Heart left ventricle (tissue), 13 donors: ENCODE measurements around the gene ZNF366.

ENCODE experiments used
- POLR2A ChIP-seq, 2 donors: fragments of 450-650 bp; IDR thresholded peaks; one replicate each; pipeline ENCODE4 v1.6.1; 2017; ENCODE audit warnings: antibody characterized with exemption in 2 of 2, mild to moderate bottlenecking in 2 of 2, moderate library complexity in 2 of 2
- TF ChIP-seq, protein P1 (sequence below), 12 donors: fragments of 200-600 bp; sonication (generic) in 4 of 12; IDR thresholded peaks; one replicate each; pipeline versions ENCODE4 v1.5.0 to v1.8.0; 2018 to 2022; ENCODE audit warnings: antibody characterized with exemption in 12 of 12, mild to moderate bottlenecking in 5 of 12
- donor health status: ischemic (EF 13 %, LVEDD 7.1; RV severe dilation, severe dysfunction).
- donor health status: DM: no; HTN: yes; CAD: no.
- donor health status: DM: no; HTN: no; CAD: no.
- donor health status: ischemic (EF 25% LVEDD 6.9; RV normal size, moderate dysfunction).
- donor health status: ischemic (EF 25% LVEDD 5.7; RV mildly dilated, moderate dysfunction).
- donor health status: ischemic (EF 35%, LVEDD 5.7; RV mildly dilated, moderate dysfunction).
- donor health status: nonischemic (EF 11% LVEDD 7.7; RV severe dilation, severe dysfunction).
- donor health status: DM: yes; HTN: yes; CAD: no.
- donor health status: PGD.
- donor health status: ischemic (EF 29% LVEDD 5.4; RV normal size, mild dysfunction).
- donor health status: nonischemic (EF 23%, LVEDD 6.1; RV moderate dilation, normal function).

- TF ChIP-seq, protein P1, sequence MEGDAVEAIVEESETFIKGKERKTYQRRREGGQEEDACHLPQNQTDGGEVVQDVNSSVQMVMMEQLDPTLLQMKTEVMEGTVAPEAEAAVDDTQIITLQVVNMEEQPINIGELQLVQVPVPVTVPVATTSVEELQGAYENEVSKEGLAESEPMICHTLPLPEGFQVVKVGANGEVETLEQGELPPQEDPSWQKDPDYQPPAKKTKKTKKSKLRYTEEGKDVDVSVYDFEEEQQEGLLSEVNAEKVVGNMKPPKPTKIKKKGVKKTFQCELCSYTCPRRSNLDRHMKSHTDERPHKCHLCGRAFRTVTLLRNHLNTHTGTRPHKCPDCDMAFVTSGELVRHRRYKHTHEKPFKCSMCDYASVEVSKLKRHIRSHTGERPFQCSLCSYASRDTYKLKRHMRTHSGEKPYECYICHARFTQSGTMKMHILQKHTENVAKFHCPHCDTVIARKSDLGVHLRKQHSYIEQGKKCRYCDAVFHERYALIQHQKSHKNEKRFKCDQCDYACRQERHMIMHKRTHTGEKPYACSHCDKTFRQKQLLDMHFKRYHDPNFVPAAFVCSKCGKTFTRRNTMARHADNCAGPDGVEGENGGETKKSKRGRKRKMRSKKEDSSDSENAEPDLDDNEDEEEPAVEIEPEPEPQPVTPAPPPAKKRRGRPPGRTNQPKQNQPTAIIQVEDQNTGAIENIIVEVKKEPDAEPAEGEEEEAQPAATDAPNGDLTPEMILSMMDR (IDR thresholded peaks at IDR 0.05) = no peak
- TF ChIP-seq POLR2A (IDR thresholded peaks at IDR 0.05) = no peak
These were observed 36.4 kb downstream of the ZNF366 start for GRCh38 chr5:72470826-72471225.
